Measurements from ENCODE around the gene RTN4RL1.

GRCh38 chr17:2042390-2042847, 17.3 kb upstream of the RTN4RL1 start:
- TF ChIP-seq, protein P1, sequence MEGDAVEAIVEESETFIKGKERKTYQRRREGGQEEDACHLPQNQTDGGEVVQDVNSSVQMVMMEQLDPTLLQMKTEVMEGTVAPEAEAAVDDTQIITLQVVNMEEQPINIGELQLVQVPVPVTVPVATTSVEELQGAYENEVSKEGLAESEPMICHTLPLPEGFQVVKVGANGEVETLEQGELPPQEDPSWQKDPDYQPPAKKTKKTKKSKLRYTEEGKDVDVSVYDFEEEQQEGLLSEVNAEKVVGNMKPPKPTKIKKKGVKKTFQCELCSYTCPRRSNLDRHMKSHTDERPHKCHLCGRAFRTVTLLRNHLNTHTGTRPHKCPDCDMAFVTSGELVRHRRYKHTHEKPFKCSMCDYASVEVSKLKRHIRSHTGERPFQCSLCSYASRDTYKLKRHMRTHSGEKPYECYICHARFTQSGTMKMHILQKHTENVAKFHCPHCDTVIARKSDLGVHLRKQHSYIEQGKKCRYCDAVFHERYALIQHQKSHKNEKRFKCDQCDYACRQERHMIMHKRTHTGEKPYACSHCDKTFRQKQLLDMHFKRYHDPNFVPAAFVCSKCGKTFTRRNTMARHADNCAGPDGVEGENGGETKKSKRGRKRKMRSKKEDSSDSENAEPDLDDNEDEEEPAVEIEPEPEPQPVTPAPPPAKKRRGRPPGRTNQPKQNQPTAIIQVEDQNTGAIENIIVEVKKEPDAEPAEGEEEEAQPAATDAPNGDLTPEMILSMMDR (IDR thresholded peaks at IDR 0.05), result no peak
- TF ChIP-seq POLR2A (IDR thresholded peaks at IDR 0.05) (no peak), POLR2AphosphoS5 (IDR thresholded peaks at IDR 0.05) (no peak)

All from suprapubic skin (tissue), 4 donors.